IMR-90 (cell line): ENCODE results near the gene CRIM1.

Experiments
- BHLHE40 ChIP-seq: fragments of 150-350 bp; IDR thresholded peaks from 2 replicates; pipeline ENCODE4 v1.6.1; 2016; ENCODE audit warnings: mild to moderate bottlenecking, low read depth, low read length
- CEBPB ChIP-seq: IDR thresholded peaks from 2 replicates; pipeline ENCODE4 v1.6.1; 2012; ENCODE audit warnings: low read depth, low read length, improper control_type of control experiment
- MXI1 ChIP-seq: IDR thresholded peaks from 2 replicates; pipeline ENCODE4 v1.6.1; 2012; ENCODE audit warnings: low read depth, mild to moderate bottlenecking, low read length, moderate library complexity, borderline replicate concordance
- POLR2A ChIP-seq: IDR thresholded peaks from 2 replicates; pipeline ENCODE4 v1.6.1; 2012; ENCODE audit warnings: mild to moderate bottlenecking, low read depth, low read length
- RAD21 ChIP-seq: IDR thresholded peaks from 2 replicates; pipeline ENCODE4 v1.6.1; 2012; ENCODE audit warnings: low read length, improper control_type of control experiment
- RCOR1 ChIP-seq: IDR thresholded peaks from 2 replicates; pipeline ENCODE4 v1.6.1; 2012; ENCODE audit warnings: mild to moderate bottlenecking, low read length, improper control_type of control experiment; ENCODE audit not compliant: insufficient replicate concordance
- RFX5 ChIP-seq: IDR thresholded peaks from 2 replicates; pipeline ENCODE4 v1.8.0; 2012; ENCODE audit warnings: low read depth, mild to moderate bottlenecking, low read length, moderate library complexity
- SMC3 ChIP-seq: fragments of 150-350 bp; IDR thresholded peaks from 2 replicates; pipeline ENCODE4 v1.6.1; 2016; ENCODE audit warnings: low read depth, mild to moderate bottlenecking, antibody characterized with exemption, low read length, moderate library complexity
- TF ChIP-seq, protein P1 (sequence below): conservative IDR thresholded peaks from 2 replicates; pipeline ENCODE4 v1.5.1; 2012; ENCODE audit warnings: mild to moderate bottlenecking, low read depth, low read length, improper control_type of control experiment
- TF ChIP-seq, protein P2 (sequence below): fragments of 150-350 bp; IDR thresholded peaks from 2 replicates; pipeline ENCODE4 v1.6.1; 2016; ENCODE audit warnings: low read depth, mild to moderate bottlenecking, low read length, moderate library complexity, borderline replicate concordance

DNA sequence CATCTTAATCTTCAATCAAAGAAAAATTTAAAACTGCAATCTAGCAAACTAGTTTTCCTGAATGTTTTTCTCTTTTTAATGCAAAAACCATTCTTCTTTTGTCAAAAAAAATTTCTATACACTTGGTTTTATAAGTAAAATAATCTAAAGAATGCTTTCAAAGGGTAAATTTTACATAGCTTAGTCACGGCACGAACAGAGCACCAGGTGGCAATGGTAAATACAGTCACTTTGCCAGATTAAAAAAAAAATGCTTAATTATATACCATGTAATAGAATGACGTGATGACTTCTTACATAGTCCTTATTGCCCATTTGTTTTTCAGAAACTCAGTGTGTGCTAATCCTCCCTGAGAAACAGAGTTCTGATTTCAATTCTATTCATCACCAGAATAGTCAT is 232.0 kb downstream of the CRIM1 start:
- TF ChIP-seq RAD21 (no peak), RFX5 (no peak), POLR2A (no peak), BHLHE40 (no peak), SMC3 (no peak), CEBPB (no peak), MXI1 (no peak), RCOR1 (no peak)
- TF ChIP-seq, protein P1, sequence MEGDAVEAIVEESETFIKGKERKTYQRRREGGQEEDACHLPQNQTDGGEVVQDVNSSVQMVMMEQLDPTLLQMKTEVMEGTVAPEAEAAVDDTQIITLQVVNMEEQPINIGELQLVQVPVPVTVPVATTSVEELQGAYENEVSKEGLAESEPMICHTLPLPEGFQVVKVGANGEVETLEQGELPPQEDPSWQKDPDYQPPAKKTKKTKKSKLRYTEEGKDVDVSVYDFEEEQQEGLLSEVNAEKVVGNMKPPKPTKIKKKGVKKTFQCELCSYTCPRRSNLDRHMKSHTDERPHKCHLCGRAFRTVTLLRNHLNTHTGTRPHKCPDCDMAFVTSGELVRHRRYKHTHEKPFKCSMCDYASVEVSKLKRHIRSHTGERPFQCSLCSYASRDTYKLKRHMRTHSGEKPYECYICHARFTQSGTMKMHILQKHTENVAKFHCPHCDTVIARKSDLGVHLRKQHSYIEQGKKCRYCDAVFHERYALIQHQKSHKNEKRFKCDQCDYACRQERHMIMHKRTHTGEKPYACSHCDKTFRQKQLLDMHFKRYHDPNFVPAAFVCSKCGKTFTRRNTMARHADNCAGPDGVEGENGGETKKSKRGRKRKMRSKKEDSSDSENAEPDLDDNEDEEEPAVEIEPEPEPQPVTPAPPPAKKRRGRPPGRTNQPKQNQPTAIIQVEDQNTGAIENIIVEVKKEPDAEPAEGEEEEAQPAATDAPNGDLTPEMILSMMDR = no peak
- TF ChIP-seq, protein P2, sequence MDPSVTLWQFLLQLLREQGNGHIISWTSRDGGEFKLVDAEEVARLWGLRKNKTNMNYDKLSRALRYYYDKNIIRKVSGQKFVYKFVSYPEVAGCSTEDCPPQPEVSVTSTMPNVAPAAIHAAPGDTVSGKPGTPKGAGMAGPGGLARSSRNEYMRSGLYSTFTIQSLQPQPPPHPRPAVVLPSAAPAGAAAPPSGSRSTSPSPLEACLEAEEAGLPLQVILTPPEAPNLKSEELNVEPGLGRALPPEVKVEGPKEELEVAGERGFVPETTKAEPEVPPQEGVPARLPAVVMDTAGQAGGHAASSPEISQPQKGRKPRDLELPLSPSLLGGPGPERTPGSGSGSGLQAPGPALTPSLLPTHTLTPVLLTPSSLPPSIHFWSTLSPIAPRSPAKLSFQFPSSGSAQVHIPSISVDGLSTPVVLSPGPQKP = no peak
